GM19023 (cell line): ENCODE measurements around the gene ZDHHC14.
"Not testable (repeated sequence)": the region's sequence is repeated elsewhere in the genome, so short reads cannot be mapped to it uniquely, and the experiment has no call there.

Experiments used
- ATAC-seq: cut with Tn5 transposase; IDR thresholded peaks from one replicate; pipeline ENCODE4 v1.9.1; 2021; ENCODE audit warnings: mild to moderate bottlenecking, moderate library complexity; ENCODE audit not compliant: unreplicated experiment

The ZDHHC14 gene

GRCh38 chr6:157699777-157700636, 319.0 kb downstream of the ZDHHC14 start:
- no peak for ATAC-seq

DNA sequence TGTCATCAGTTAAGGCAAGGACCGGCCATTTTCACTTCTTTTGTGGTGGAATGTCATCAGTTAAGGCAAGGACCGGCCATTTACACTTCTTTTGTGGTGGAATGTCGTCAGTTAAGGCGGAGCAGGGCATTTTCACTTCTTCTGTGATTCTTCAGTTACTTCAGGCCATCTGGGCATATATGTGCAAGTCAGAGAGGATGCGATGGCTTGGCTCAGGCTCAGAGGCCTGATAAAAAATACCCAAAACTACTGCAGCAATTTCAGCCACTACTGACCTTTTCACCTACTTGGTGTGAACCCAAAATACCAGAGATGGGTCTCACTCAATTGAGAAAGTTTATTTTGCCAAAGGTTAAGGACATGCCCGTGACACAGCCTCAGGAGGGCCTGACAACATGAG, 325.4 kb downstream of the ZDHHC14 start:
- ATAC-seq: not testable (repeated sequence)

DNA sequence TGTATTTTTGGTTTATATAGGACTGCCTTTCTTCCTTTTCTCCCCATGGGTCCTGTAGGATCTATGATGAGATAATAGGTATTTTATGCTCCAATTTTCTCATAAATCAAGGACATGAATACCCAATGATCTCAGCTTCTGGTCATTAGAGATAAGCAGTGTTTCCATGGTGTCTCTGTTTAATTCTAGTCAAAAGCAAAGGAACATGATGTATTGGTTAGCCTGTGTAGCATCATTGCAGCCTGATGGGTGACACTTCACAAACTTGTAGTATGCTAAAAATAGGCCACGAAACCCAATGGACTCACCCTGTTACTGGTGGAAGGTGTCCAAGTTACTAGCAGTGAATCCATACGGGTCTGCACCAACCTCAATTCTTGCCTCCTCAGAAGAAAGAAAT, 325.9 kb downstream of the ZDHHC14 start:
- no peak for ATAC-seq

DNA sequence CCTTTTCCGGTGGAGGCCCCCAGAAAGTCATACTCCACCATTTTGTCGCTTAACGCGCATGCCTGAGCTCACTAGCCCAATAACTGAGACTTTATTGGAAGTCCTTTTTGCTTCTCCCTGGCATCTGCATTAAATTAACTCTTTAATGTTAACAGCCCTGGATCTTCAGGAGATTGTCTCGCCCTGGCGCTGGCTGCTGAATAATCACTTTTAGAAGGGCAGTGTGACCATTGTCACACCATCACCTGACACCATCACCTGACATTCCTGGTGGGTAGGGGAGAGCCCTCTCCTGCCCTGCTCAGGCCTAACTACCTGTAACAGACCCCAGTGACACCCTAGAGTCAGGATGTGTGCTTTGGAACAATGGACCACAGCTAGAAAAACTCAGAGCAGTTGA, 326.6 kb downstream of the ZDHHC14 start:
- ATAC-seq: no peak

DNA sequence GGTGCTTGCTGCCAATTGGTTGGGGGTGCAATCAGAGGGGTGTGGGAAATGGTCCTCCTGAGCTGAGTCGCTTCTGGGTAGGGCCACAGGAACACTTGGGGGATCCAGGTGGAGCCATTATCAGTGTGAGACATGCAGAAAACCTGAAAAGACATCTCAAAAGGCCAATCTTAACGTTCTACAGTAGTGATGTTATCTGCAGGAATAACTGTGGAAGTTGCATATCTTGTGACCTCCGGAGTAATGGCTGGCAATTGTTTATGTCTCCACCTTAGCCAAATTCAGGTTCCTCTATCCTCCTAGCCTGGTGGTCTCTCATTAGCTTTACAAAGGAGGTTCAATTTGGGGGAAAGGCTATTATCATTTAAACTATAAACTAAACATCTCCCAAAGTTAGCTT, 327.2 kb downstream of the ZDHHC14 start:
- no peak for ATAC-seq

GRCh38 chr6:157708933-157709332, 327.9 kb downstream of the ZDHHC14 start:
- ATAC-seq: no peak

DNA sequence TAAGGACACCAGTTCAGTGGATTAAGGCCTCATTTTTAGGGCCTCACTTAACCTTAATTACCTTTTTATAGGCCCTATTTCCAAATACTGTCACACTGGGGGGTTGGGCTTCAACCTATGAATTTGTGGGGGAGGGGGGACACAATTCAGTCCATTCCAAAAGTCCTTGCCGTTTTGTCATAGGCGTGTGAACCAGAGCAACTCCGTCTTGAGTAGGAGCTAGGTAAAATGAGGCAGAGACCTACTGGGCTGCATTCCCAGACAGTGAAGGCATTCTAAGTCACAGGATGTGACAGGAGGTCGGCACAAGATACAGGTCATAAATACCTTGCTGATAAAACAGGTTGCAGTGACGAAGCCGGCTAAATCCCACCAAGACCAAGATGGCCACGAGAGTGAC, 328.6 kb downstream of the ZDHHC14 start:
- no peak for ATAC-seq

- no peak for ATAC-seq
These were observed 329.6 kb downstream of the ZDHHC14 start for GRCh38 chr6:157710604-157711003.

GRCh38 chr6:157711060-157711459, 330.1 kb downstream of the ZDHHC14 start:
- ATAC-seq: no peak

GRCh38 chr6:157712585-157713295, 331.8 kb downstream of the ZDHHC14 start:
- ATAC-seq: no peak

- no peak for ATAC-seq
These were observed 332.6 kb downstream of the ZDHHC14 start for GRCh38 chr6:157713451-157714152.

DNA sequence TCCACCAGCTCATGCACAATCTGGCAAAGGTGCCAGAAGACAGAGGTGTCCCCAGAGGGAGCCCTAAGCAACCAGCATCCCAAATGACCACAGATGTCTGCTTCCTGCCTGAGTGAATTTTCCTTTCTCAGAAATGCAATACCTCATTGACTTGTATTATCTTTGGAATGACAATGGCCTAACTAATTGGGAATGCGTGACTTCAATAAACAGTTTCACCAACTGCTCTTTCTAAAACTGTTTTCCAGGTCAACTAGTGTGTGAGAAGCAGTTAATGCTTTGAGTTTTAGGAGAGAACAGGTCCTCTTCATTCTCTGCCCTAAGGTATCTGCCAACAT, 333.1 kb downstream of the ZDHHC14 start:
- ATAC-seq: no peak

GRCh38 chr6:157715728-157716164, 334.8 kb downstream of the ZDHHC14 start:
- ATAC-seq: no peak

- no peak for ATAC-seq
These were observed 335.4 kb downstream of the ZDHHC14 start for GRCh38 chr6:157716251-157716995.

DNA sequence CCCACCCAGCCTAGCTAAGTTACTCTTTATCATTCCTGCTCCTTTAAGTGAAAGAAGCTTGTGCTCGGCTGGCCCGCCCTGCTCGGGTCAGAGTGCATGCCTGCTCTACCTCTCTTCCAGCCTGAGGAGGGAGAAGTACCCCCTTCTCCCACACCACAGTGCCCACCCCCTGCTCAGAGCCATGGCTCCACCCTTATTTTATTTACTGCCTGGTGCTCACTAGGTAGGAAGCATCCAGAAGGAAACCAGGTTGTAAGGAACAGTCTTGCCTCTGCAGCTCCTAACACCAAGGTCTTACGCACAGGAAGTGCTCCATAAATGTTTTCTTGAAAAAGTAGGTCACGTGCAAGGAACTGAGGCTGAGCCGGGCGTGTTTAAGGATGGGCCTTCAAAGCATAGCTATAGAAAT, 336.4 kb downstream of the ZDHHC14 start:
- no peak for ATAC-seq

DNA sequence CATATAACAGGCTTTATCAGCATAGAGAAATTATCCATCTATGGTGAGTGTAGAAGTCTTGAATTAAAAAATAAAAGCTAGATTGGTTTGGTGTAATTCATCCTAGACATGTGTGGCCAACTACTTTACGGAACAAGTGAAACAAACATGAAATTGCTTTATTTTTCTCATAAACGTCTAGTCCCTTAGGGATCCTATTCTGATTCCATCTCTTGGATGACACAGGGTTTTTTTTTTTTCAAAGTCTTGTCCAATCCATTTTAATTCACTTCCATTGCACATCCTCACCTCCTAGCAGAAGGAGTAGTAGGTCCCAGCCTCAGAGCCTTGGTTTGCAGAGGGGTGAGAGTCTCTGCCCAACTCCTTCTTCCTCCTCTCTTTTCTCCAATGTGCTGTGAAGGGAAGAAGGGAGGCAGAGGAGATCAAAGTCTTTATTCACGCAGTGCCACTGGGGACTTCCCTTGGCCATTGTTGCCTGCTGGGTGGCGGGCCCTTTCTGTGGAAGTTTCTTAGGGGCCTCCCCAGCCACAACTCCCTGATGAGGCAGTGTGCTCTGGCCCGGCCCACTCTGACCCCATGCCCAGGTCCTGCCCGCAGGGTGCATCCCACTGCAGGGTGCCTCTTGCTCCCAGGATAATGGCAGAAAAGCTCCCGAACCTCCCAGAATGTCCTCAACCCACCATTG, 337.7 kb downstream of the ZDHHC14 start:
- ATAC-seq: no peak

- not testable (repeated sequence) for ATAC-seq
These were observed 340.0 kb downstream of the ZDHHC14 start for GRCh38 chr6:157720964-157721363.

DNA sequence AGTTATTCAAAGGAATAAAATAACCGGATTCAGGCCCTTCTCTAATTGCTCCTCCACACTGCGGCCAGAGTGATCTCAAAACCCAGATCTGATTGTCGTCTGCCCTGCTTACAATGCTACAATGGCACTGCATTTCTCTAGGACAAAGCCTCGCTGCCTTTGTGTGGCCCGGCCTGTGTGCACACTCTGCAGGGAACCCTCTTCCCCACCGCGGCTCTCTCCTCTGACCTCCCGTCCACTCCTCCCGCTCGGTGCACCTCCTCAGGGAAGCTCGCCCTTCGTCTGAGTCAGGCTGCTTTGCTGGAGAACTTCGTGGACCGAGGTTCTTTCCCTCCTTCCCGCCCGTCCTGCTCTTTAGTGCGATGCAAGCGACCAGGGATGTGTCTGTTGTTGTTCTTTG, 340.4 kb downstream of the ZDHHC14 start:
- no peak for ATAC-seq

GRCh38 chr6:157721830-157722229, 340.8 kb downstream of the ZDHHC14 start:
- ATAC-seq: no peak

DNA sequence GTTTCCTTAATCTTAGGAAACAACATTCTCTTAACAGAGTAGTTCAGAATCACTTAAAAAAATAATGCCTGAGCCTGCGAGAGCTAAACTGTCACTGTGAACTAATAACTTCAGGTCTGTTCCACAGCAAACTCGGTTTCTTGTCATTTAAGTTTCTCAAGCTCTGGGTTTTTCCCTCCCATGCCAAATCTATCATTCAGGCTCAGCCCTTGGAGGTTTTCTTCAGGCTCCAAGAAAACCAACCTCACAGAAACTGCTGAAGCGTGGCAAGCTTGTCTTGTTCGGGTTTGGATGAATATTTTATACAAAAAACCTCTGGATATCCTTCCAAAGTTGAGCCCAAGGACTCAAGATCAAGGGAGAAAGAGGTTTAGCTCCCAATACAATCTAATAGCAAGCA, 342.4 kb downstream of the ZDHHC14 start:
- no peak for ATAC-seq
